HG03558 (cell line): ENCODE measurements around the gene UTS2.

Experiments
- ATAC-seq: cut with Tn5 transposase; IDR thresholded peaks from one replicate; pipeline ENCODE4 v1.9.1; 2021; ENCODE audit warnings: moderate number of reproducible peaks; ENCODE audit not compliant: unreplicated experiment; ENCODE audit errors: extremely low read depth

Gene UTS2

GRCh38 chr1:7852804-7853683 lies at the start of gene UTS2:
UTS2 (minus strand) TSS chr1:7853065; CDS start chr1:7853003, 62 bp downstream.
- no peak for ATAC-seq

GRCh38 chr1:7899741-7900140 lies 46.9 kb upstream of the UTS2 start:
- ATAC-seq = no peak

- no peak for ATAC-seq
Measured at GRCh38 chr1:7898962-7899361, 46.1 kb upstream of the UTS2 start.

GRCh38 chr1:7896994-7897393 lies 44.1 kb upstream of the UTS2 start:
- no peak for ATAC-seq

GRCh38 chr1:7893529-7894180 lies 40.8 kb upstream of the UTS2 start:
- no peak for ATAC-seq

- no peak for ATAC-seq
Measured at GRCh38 chr1:7891804-7892203, 38.9 kb upstream of the UTS2 start.

- ATAC-seq = no peak
Measured at GRCh38 chr1:7890853-7891252, 38.0 kb upstream of the UTS2 start.

GRCh38 chr1:7888248-7889081 lies 35.6 kb upstream of the UTS2 start:
- no peak for ATAC-seq

GRCh38 chr1:7886405-7886745 lies 33.5 kb upstream of the UTS2 start:
- no peak for ATAC-seq

GRCh38 chr1:7885513-7886404 lies 32.9 kb upstream of the UTS2 start:
- no peak for ATAC-seq

- no peak for ATAC-seq
Measured at GRCh38 chr1:7884757-7885156, 31.9 kb upstream of the UTS2 start.

- ATAC-seq = no peak
Measured at GRCh38 chr1:7879228-7879627, 26.4 kb upstream of the UTS2 start.

- ATAC-seq = no peak
Measured at GRCh38 chr1:7878027-7878426, 25.2 kb upstream of the UTS2 start.

- no peak for ATAC-seq
Measured at GRCh38 chr1:7873801-7874795, 21.2 kb upstream of the UTS2 start.

GRCh38 chr1:7871136-7871535 lies 18.3 kb upstream of the UTS2 start:
- ATAC-seq = no peak

GRCh38 chr1:7869136-7869920 lies 16.5 kb upstream of the UTS2 start:
- no peak for ATAC-seq

- no peak for ATAC-seq
Measured at GRCh38 chr1:7868070-7868780, 15.4 kb upstream of the UTS2 start.
